ENCODE results near the gene PBX4. TPM values are rescaled to one million over a fixed set of nuclear protein-coding genes. Genes with fewer than 3 reads are reported as not detected.
"Not testable (repeated sequence)": the region's sequence is repeated elsewhere in the genome, so short reads cannot be mapped to it uniquely, and the experiment has no call there.

Gene PBX4, protein sequence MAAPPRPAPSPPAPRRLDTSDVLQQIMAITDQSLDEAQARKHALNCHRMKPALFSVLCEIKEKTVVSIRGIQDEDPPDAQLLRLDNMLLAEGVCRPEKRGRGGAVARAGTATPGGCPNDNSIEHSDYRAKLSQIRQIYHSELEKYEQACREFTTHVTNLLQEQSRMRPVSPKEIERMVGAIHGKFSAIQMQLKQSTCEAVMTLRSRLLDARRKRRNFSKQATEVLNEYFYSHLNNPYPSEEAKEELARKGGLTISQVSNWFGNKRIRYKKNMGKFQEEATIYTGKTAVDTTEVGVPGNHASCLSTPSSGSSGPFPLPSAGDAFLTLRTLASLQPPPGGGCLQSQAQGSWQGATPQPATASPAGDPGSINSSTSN
- 0.09 and 2.0 TPM in 2 replicates for total RNA-seq (2014; rRNA removed; shearing (Covaris generic))

DNA sequence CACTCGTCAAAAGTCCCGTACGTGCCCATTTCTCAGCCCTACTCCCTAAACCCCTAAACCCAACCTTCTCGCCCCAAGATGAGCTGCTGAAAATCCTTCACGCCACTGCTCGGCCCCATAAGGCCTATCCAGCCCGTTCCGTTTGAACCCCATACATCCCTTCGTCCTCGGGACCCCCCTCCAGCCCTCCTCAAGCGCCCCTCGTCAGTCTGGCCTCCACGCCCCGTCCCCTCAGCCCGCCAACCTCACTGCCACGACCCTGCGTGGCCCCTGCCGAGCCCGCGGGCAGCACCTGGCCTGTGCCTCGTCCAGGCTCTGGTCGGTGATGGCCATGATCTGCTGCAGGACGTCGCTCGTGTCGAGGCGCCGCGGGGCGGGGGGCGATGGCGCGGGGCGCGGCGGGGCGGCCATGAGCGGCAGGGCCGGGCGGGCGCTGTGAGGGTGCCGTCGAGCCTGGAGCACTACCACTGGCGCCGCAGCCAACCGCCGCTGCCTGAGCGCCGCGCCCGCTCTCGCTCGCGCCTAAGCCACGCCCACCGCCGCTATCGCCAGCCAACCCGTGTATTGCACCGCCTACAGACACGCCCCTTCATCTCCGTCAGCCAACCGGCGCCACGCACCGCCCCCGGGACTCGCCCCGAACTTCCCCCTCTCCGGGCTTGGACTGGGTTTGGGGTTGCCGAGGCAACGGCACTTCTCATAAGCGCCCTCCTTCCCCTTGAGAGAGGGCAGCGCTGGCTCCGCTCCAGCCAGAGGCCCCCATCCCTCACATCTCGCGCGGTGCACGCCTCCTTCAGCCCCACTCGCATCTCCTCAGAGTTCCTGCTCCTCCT lies at the start of gene PBX4:
Gene PBX4 (minus strand): TSS at position 469 of the 833 bp plus-strand sequence. CDS start 58 bp downstream, at position 411.
- peak within 1 kb of the TSS; percentile 58 for H3K27ac ChIP-seq
- H3K4me1 ChIP-seq (replicated peaks), result peaks cover 12% of the 10 kb centered on the region; the same call in 1 of the 2 replicates
- H3K36me3 ChIP-seq, result no peaks in the 10 kb centered on the region; the same call in 1 of the 2 replicates
- H3K9me3 ChIP-seq (replicated peaks), result no peaks in the 10 kb centered on the region
- no peaks in the 10 kb centered on the region for H3K27me3 ChIP-seq (replicated peaks)
- peak; percentile 80 to 95 for DNase-seq (ENCODE audit: low read depth in 1 of 2, low spot score in 2 of 2)
- H3K4me3 ChIP-seq, result peak within 1 kb of the TSS; percentile 53

DNA sequence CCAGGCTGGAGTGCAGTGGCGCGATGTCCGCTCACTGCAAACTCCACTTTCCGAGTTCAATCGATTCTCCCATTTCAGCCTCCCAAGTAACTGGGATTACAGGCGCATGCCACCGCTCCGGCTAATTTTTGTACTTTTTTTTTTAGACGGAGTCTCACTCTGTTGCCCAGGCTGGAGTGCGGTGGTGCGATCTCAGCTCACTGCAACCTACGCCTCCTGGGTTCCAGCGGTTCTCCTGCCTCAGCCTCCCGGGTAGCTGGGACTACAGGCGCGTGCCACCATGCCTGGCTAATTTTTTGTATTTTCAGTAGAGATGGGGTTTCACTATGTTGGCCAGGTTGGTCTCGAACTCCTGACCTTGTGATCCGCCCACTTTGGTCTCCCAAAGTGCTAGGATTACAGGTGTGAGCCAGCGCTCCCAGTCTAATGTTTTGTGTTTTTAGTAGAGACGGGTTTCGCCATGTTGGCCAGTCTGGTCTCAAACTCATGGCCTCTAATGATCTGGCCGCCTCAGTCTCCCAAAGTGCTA lies 47.0 kb upstream of the PBX4 start:
- Histone ChIP-seq H3K4me1 (replicated peaks) (peaks cover 18% of the 10 kb centered on the region), H3K36me3 (peaks cover 16% of the 10 kb centered on the region)
- H3K27ac ChIP-seq; H3K9me3 ChIP-seq (replicated peaks); H3K27me3 ChIP-seq (replicated peaks); H3K4me3 ChIP-seq; DNase-seq (ENCODE audit: low read depth in 1 of 2, low spot score in 2 of 2): not testable (repeated sequence)

DNA sequence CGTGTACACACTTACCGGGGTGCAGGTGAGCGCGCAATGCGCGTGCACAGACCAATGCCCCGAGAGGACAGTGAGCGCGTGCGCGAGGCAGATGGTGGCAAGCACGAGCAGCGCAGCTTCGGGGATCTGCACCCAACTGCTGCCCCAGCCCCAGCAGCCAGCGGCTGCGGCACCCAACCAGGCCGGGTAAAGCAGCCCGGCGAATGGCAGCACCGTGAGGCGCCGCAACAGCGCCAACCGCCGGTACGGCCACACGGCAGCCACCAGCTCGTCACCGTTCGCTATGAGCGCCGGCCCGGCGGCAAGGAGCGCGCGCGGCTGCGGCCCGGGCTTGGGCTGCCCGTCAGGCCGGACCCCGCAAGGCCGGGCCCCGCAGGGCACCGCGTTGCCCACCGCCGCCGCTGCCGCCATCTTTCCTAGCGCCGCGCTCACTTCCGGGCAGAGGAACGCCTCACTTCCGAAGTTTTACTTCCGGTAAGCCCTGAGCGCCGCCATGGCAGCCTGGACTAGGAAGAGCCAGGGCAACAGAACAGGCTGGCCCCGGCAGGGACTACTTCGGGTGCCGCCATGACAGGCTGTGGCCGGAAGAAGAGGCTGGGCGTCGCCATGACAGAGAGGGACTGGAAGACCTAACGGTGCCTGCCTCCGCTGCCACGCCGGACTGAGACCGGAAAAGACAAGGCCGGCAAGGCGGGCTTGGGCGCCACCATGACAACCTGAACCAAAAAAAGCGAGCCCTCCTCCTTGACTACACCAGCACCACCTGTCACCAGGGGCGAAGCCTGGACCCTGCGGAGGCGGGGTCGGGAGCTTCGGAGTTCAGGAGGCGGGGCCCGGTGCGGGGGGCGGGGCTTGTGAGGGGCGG lies 45.0 kb upstream of the PBX4 start, which contains the start of gene ATP13A1:
Gene ATP13A1 (minus strand): TSS at position 421 of the 865 bp plus-strand sequence. CDS start 10 bp downstream, at position 411.
- Histone ChIP-seq H3K9me3 (replicated peaks) (no peaks in the 10 kb centered on the region), H3K27ac (peak within 1 kb of the TSS; percentile 86), H3K4me1 (replicated peaks) (peaks cover 15% of the 10 kb centered on the region), H3K36me3 (peaks cover 28% of the 10 kb centered on the region), H3K27me3 (replicated peaks) (no peaks in the 10 kb centered on the region), H3K4me3 (peak within 1 kb of the TSS; percentile 97)
- peak; percentile 97 to 98 for DNase-seq (ENCODE audit: low read depth in 1 of 2, low spot score in 2 of 2)

DNA sequence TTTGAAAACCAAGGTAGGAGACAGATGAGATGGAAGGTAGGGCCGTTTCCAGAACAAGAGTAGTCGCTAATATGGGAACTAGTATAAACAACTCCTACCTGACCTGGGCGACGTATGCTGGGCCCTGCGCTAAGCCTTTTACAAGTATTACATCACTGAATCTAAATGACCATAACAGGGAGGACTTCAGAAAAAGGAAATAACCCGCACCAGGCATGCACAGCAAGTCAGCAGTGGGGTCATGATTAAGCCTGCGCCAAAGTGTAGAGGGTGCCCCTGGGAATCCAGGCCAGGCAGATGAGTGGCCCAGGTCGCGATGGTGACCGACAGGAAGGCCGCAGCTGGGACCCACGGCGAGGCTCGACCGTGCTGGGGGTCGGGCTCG lies 44.4 kb upstream of the PBX4 start:
- H3K27me3 ChIP-seq (replicated peaks), result no peaks in the 10 kb centered on the region
- H3K27ac ChIP-seq, result peak overlapping the region; percentile 86
- peaks cover 15% of the 10 kb centered on the region for H3K4me1 ChIP-seq (replicated peaks)
- H3K4me3 ChIP-seq, result peak overlapping the region; percentile 97
- no peaks in the 10 kb centered on the region for H3K9me3 ChIP-seq (replicated peaks)
- DNase-seq (ENCODE audit: low read depth in 1 of 2, low spot score in 2 of 2), result no peak
- peaks cover 34% of the 10 kb centered on the region for H3K36me3 ChIP-seq

DNA sequence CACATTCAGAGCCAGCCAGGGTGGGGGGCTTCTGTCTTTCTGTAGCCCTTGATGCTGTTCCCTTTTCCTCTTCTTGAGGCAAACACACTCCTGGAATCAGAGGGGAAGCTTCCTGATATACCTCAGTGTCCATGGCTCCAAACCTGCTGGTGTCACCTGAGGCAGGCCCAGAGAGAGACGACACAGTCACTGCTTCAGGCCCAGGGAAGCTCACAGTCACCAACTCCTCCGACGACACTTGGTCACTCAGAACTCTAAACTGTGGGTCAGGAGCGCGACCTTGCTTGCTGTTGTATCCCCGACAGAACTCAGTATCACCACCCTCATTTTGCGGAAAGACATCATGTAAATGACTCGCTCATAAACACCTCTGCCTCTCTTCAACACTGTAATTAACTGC lies 43.9 kb upstream of the PBX4 start:
- Histone ChIP-seq H3K27ac (no peak overlapping the region), H3K36me3 (peaks cover 39% of the 10 kb centered on the region), H3K27me3 (replicated peaks) (no peaks in the 10 kb centered on the region)

DNA sequence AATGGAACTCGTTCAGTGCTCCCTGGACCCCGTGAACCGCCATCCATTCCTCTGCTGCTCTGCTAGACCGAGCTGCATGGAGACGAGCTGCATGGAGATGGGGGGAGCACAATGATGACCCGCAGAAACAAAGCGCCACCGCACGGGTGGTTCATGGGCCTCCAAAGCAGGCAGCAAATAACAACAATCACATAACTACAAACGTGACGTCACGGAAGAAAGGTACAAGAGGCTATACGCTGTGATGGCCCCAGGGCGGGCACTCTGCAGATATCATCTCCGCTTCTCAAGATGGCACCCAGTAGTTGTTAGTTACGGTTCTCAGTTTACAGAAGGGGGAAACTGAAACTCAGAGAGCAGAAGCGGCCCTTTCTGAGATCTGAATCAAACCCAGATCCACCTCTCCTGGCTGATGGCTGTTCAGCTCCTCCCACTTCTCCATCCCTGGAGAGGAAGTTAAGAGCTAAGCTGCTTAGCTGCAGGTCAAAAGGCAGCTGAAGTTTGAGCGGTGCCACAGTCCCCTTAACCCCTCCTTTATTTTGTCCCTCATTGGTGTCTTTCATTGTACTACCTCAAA lies 43.3 kb upstream of the PBX4 start:
- peaks cover 45% of the 10 kb centered on the region for H3K36me3 ChIP-seq
- H3K27me3 ChIP-seq (replicated peaks), result no peaks in the 10 kb centered on the region
- peaks cover 15% of the 10 kb centered on the region for H3K4me1 ChIP-seq (replicated peaks)
- no peak for DNase-seq (ENCODE audit: low read depth in 1 of 2, low spot score in 2 of 2)
- no peaks in the 10 kb centered on the region for H3K9me3 ChIP-seq (replicated peaks)
- H3K27ac ChIP-seq, result no peak overlapping the region
- no peak overlapping the region for H3K4me3 ChIP-seq

More for the DNA sequence above, 43.9 kb upstream of the PBX4 start:
- H3K4me1 ChIP-seq (replicated peaks), result peaks cover 15% of the 10 kb centered on the region
- no peak for DNase-seq (ENCODE audit: low read depth in 1 of 2, low spot score in 2 of 2)
- H3K9me3 ChIP-seq (replicated peaks), result no peaks in the 10 kb centered on the region
- H3K4me3 ChIP-seq, result peak overlapping the region; percentile 97

DNA sequence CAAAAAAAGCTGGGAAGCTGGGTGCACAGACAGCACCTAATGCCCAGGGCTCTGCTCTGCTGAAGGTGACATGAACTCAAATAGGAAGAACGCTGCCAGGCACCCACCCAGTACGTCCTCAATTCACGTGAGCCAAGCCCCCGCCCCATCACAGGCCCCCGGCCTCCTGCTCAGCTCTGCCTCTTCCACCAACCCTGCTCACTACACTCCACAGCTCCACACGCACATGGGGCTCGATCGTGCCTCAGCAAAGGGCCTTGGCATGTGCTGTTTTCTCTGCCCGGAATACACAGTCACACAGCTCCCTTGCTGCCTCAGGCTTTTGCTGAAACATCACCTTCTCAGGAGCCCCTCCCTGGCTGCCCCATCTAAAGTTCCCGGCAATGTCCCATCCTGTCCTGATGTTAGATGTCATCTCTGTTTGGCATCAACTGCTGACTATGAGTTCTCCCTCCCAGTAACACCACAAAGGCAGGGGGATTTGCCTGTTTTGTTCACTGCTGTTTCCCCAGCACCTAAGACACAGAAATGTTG lies 42.7 kb upstream of the PBX4 start:
- H3K9me3 ChIP-seq (replicated peaks), result no peaks in the 10 kb centered on the region
- peaks cover 50% of the 10 kb centered on the region for H3K36me3 ChIP-seq
- H3K4me1 ChIP-seq (replicated peaks), result peaks cover 15% of the 10 kb centered on the region
- no peaks in the 10 kb centered on the region for H3K27me3 ChIP-seq (replicated peaks)
- no peak overlapping the region for H3K27ac ChIP-seq
- DNase-seq (ENCODE audit: low read depth in 1 of 2, low spot score in 2 of 2), result no peak
- H3K4me3 ChIP-seq, result no peak overlapping the region

DNA sequence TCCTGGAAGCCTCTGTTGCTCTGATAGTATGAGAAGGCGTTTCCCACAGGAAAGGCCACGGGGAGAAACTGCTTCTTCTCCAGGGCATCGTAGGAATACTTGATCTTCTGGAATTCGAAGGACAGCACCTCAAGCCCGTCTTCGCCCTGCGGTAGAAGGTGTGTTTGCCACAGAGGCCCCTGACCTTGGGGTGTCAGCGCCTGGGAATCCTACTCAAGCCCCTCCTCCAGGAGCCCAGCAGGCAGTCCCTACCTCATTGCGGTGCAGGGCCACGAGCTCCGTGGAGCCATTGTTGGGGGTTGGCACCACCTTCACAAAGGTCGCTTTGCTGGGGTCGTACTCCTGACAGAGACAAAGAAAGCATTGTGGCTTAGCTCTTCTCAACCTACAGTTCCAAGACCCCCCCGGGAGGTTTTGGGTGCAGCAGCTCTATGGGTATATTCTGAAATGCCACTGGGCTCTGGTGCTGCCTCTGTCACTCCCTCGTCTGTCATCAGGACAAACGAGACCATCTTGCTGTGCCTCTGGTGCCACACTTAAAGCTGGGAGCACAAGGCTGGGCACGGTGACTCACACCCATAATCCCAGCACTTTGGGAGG lies 41.3 kb upstream of the PBX4 start:
- H3K4me1 ChIP-seq (replicated peaks), result peaks cover 15% of the 10 kb centered on the region
- no peaks in the 10 kb centered on the region for H3K9me3 ChIP-seq (replicated peaks)
- H3K27me3 ChIP-seq (replicated peaks), result no peaks in the 10 kb centered on the region
- no peak overlapping the region for H3K4me3 ChIP-seq
- H3K36me3 ChIP-seq, result peaks cover 65% of the 10 kb centered on the region
- no peak overlapping the region for H3K27ac ChIP-seq
- DNase-seq (ENCODE audit: low read depth in 1 of 2, low spot score in 2 of 2), result no peak

DNA sequence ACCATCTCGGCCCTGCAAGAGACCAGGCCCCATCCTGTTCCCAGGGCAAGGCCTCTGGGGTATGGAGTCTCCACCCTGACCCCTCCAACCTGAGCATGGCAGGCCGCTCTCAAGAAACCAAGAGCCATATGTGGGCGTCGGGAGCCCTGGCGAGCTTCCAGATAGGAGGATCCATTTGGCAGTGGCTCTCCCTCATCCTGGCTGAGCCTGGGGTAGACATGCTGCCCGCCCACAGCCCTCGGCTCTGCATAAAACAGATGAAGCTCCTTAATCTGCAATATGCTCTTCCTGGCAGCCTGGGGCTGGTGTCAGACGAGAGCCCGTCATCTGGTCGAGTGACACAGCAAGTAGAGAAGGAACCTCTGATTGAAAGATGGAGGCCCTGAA lies 38.9 kb upstream of the PBX4 start:
- no peak for DNase-seq (ENCODE audit: low read depth in 1 of 2, low spot score in 2 of 2)
- Histone ChIP-seq H3K4me3 (no peak overlapping the region), H3K9me3 (replicated peaks) (no peaks in the 10 kb centered on the region), H3K36me3 (peaks cover 82% of the 10 kb centered on the region), H3K4me1 (replicated peaks) (peaks cover 11% of the 10 kb centered on the region), H3K27ac (no peak overlapping the region), H3K27me3 (replicated peaks) (no peaks in the 10 kb centered on the region)

DNA sequence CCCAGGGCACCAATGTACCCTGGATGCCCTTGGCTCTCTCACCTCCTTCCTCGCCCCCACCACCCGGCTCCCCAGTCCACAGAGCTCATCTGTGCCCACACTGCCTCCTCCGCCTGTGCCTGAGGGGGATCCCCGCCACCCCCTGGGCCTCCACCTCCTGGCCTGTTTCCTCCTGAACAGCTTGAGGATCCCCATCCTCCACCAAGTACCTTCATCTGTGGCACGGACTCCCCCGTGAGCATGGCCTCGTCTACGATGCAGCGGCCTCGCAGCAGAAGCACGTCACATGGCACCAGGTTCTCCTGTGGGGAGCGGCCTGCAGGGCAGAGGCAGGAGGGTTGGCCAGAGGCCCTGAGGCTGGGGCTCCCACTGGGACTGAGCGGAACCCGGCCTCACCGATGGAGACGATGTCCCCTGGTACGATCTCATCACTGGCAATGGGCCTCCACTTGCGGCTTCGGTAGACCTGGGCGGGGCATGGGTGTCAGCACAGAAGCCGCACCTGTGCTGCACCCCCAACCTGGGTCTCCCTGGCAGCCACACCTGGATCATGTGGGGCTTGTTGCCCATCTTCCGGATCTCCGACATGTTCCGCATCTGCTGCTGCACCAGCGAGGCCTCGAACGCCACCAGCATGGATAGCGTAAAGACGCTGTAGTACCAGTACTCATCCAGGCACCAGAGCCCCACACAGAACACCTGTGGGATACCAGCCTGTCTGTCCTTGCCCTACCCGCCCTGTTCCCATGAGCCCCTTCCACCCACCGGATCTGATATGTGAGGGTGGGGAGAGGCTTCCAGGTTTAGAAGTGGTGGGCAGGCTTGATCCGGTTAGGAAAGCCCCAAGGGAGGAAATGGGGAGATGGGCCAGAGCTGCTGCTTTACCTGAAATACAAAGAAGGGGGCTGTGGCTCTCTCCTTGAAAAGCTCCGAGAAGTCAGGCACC lies 38.2 kb upstream of the PBX4 start:
- Histone ChIP-seq H3K4me3 (no peak overlapping the region), H3K36me3 (peaks cover 85% of the 10 kb centered on the region), H3K9me3 (replicated peaks) (no peaks in the 10 kb centered on the region), H3K27me3 (replicated peaks) (no peaks in the 10 kb centered on the region), H3K27ac (no peak overlapping the region), H3K4me1 (replicated peaks) (peaks cover 4% of the 10 kb centered on the region)
- no peak for DNase-seq (ENCODE audit: low read depth in 1 of 2, low spot score in 2 of 2)

DNA sequence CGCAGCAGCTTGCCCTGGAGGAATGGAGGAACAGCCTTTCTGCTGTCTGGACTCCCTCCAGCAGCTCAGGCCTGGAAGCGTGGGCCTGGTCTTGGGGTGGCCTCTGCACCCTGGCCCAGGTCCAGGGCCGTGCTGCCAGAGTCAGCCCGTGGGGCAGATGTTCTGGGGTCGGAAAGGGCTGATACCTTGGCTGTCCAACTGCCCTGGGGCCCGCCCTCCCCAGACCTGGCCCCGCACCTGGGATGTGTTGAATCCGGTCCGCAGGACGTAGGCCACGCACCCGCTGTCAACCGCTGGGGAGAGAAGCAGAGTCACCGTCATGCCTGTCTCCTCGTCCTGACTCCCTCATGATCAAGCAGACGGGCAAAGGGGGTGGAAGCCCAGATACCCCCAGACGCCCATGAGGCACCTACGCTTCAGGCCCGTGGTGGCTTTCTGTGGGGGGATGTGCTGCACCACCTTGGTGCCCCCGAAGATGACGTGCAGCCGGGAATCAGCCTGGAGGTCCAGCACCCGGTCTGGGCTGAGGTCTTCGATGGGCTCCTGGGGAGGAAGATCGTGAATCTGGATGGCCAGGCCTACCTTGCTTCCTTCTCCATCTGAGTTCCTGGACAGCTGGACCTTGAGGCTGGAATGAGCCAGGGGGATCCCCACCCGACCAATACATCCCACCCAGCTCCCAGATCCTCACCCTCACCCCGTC lies 37.3 kb upstream of the PBX4 start:
- Histone ChIP-seq H3K36me3 (peaks cover 91% of the 10 kb centered on the region), H3K4me1 (replicated peaks) (no peaks in the 10 kb centered on the region), H3K9me3 (replicated peaks) (no peaks in the 10 kb centered on the region)

More for the DNA sequence above, 37.3 kb upstream of the PBX4 start:
- no peak overlapping the region for H3K27ac ChIP-seq
- DNase-seq (ENCODE audit: low read depth in 1 of 2, low spot score in 2 of 2), result no peak
- no peaks in the 10 kb centered on the region for H3K27me3 ChIP-seq (replicated peaks)
- no peak overlapping the region for H3K4me3 ChIP-seq

Measured in SJSA1 (cell line).